Lower leg skin (tissue), 3 donors: Measurements from ENCODE around the gene GPRIN1.

Experiments
- CTCF ChIP-seq, 3 donors: fragments of 450-650 bp; IDR thresholded peaks; one replicate each; pipeline ENCODE4 v1.5.1; 2016; ENCODE audit warnings: antibody characterized with exemption in 3 of 3, mild to moderate bottlenecking in 3 of 3, moderate library complexity in 2 of 3
- POLR2A ChIP-seq, 2 donors: fragments of 450-650 bp; IDR thresholded peaks; one replicate each; pipeline ENCODE4 v1.6.1; 2016 to 2017; ENCODE audit warnings: antibody characterized with exemption in 2 of 2, mild to moderate bottlenecking in 1 of 2, moderate library complexity in 1 of 2

GRCh38 chr5:176590035-176590717 lies 19.8 kb downstream of the GPRIN1 start:
- no peak for TF ChIP-seq CTCF (IDR thresholded peaks at IDR 0.05)
- TF ChIP-seq POLR2A (IDR thresholded peaks at IDR 0.05) = no peak
